ENCODE data around the gene PALM. TPM values are rescaled to one million over a fixed set of nuclear protein-coding genes. Genes with fewer than 3 reads are reported as not detected.

Gene PALM
- total RNA-seq, 1 donor from 2014 or later: 26.1 TPM

DNA sequence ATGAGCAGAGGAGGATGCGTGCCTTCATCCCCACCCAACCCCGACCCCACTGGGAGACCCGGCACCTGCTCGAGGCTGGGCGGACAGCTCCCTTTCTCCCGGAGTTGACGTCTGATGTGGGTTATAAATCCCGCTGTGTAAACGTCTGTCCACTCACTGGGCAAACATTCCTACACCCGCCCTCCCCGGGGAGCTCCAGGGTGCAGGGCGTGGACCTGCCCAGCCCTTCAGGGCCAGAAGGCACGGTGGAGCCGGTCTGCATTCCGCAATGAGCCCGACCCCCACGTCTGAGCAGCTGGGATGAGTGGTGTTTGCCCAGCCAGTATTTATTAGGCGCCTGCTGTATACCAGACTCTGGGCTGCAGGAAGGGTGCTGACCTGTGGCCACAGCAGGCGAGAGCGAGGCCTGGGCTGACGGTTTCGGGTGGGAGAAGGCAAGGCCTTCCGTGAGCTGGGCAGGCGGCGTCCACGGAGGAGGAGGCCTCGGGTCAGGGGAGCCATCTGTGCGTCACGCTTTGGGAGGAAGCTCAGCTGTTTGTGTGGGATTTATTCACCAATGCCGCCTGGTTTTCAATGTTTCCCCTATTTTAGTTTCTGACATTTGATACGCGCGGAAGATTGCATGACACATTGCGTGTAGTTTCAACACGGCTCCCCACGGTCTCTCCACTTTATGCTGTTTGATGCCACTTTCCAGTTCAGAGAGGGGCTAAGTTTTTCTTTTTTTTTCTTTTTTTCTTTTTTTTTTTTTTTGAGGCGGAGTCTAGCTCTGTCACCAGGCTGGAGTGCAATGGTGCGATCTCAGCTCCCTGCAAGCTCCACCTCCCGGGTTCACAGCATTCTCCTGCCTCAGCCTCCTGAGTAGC is 44.1 kb downstream of the PALM start:
- peak; percentile 77 for DNase-seq (ENCODE audit: low spot score)

DNA sequence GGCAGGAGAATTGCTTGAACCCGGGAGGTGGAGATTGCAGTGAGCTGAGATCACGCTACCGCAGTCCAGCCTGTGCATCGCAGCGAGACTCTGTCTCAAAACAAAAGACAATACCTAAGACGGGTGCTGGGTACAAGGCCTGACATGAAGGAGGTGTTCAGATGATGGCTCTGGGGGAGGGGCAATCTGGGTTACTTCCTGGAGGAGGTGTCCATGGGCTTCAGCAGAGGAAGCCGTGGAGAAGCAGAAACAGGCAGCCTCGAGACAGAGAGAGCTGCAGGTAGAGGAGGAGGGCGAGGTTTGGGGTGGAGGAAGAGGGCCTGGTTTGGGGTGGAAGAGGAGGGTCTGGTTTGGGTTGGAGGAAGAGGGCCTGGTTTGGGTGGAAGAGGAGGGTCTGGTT is 45.8 kb downstream of the PALM start:
- no peak for DNase-seq (ENCODE audit: low spot score)

DNA sequence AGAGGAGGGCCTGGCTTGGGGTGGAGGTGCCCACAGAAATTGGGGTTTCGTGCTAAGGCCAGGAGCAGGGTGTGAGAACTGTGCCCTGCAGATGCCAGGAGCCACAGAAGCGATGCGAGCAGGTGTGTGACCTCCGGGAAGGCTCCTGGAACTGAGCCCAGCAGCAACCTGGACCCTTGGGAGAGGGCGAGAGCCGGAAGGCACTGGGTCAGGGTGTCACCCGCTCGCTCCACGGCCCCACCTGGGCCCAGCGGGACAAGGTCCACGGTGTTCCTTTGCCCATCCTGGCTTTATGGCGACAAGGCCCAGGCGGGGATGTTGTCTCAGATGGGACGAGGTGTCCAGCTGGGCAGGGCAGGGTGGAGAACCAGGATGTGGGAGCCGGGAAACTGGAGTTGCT is 46.3 kb downstream of the PALM start:
- DNase-seq (ENCODE audit: low spot score): no peak

DNA sequence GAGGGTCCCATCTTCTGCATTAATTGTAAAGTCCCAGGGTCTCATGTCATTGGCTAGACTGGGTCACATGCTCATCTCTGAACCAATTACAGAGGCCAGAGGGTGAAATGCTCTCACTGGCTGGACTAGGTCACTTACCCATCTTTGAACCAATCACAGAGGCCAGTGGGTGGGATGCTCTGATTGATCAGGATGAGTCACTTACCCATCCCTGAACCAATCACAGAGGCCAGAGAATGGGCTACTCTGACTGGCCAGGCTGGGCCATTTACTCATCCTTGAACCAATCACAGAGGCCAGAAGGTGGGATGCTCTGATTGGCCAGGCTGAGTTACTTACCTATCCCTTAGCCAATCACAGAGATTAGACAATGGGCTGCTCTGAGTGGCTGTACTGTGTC is 47.5 kb downstream of the PALM start:
- no peak for DNase-seq (ENCODE audit: low spot score)

DNA sequence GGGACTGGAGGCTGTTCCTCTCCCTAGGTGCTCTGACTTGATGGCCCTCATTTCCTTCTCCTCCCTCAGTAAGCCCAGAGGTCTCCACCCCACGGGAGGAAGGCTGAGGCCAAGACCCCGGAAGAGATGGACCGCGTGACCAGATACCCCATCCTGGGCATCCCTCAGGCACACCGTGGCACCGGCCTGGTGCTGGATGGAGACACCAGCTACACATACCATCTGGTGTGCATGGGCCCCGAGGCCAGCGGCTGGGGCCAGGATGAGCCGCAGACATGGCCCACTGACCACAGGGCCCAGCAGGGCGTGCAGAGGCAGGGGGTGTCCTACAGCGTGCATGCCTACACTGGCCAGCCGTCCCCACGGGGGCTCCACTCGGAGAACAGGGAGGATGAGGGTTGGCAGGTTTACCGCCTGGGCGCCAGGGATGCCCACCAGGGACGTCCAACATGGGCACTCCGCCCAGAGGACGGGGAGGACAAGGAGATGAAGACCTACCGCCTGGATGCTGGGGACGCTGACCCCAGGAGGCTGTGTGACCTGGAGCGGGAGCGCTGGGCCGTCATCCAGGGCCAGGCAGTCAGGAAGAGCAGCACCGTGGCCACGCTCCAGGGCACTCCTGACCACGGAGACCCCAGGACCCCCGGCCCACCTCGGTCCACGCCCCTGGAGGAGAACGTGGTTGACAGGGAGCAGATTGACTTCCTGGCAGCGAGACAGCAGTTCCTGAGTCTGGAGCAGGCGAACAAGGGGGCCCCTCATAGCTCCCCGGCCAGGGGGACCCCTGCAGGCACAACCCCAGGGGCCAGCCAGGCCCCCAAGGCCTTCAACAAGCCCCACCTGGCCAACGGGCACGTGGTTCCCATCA is 48.3 kb downstream of the PALM start:
- no peak for DNase-seq (ENCODE audit: low spot score)

DNA sequence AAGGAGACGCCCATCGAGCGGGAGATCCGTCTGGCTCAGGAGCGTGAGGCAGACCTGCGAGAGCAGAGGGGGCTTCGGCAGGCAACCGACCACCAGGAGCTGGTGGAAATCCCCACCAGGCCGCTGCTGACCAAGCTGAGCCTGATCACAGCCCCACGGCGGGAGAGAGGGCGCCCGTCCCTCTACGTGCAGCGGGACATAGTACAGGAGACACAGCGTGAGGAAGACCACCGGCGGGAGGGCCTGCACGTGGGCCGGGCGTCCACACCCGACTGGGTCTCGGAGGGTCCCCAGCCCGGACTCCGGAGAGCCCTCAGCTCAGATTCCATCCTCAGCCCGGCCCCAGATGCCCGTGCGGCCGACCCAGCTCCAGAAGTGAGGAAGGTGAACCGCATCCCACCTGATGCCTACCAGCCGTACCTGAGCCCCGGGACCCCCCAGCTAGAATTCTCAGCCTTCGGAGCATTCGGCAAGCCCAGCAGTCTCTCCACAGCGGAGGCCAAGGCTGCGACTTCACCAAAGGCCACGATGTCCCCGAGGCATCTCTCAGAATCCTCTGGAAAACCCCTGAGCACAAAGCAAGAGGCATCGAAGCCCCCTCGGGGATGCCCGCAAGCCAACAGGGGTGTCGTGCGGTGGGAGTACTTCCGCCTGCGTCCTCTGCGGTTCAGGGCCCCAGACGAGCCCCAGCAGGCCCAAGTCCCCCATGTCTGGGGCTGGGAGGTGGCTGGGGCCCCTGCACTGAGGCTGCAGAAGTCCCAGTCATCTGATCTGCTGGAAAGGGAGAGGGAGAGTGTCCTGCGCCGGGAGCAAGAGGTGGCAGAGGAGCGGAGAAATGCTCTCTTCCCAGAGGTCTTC is 49.3 kb downstream of the PALM start:
- no peak for DNase-seq (ENCODE audit: low spot score)

DNA sequence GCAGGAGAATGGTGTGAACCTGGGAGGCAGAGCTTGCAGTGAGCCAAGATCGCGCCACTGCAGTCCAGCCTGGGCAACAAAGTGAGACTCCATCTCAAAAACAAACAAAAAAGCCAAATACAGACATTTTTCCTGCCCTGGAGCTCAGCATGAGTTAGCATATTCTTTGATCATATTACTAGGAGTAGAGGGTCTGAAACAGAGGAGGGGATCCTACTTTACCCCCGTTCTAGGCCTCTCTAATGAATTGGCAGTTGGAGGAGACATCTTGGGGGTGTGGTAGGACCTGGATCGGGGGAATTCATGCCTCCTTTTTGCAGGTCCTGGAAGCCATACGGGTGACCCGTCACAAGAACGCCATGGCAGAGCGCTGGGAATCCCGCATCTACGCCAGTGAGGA is 54.4 kb downstream of the PALM start:
- DNase-seq (ENCODE audit: low spot score): no peak

DNA sequence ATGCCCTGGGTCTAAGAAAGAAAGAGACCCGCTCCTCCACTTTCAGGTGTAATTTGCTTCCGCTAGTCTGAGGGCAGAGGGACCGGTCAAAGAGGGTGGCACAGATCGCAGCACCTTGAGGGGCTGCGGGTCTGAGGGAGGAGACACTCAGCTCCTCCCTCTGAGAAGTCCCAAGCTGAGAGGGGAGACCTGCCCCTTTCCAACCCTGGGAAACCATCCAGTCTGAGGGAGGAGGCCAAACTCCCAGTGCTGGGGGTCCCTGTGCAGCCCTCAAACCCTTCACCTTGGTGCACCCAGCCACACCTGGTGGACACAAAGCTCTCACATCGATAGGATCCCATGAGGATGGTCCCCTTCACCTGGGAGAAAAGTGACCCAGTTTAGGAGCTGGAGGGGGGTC is 55.1 kb downstream of the PALM start:
- no peak for DNase-seq (ENCODE audit: low spot score)

DNA sequence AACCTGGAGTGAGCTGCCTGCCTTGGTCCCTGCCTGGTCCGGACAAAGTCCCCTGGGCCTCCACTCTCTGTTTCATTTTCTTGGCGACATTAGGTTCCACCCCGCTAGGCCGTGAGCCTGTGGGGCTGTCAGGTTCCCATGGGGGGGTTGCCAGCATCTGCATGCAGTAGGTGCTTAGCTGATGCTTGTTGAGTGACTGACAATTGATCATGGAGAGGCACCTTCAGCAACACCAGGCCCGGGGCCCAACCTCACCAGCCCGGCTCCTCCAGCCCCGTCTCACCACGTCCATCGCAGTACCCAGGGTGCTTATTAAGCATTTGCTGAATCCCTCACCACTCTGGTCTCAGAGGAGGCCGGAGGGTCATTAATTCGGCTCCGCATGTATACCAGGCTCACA is 55.6 kb downstream of the PALM start:
- DNase-seq (ENCODE audit: low spot score): no peak

DNA sequence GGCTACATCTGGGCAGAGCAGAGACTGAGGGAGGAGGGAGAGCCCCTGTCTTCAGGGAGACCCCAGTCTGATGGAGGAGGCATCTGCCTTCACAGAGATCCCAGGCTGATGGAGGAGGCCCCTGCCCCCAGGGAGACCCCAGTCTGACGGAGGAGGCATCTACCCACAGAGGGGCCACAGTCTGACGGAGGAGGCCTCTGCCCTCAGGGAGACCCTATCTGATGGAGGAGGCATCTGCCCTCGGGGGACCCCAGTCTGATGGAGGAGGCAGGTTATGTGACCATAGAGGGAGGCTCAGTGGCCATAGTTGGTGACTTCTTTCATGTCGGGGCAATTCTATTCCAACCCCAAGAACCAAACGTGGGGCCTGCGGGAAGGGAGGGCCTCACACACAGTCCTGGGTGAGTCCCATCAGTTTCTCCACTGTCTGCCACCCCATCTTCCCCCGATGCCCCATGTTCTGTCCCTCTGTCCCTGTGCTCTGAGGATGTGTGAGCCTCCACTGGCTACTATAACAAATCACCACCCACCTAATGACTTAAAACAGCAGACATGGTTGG is 56.5 kb downstream of the PALM start:
- no peak for DNase-seq (ENCODE audit: low spot score)

DNA sequence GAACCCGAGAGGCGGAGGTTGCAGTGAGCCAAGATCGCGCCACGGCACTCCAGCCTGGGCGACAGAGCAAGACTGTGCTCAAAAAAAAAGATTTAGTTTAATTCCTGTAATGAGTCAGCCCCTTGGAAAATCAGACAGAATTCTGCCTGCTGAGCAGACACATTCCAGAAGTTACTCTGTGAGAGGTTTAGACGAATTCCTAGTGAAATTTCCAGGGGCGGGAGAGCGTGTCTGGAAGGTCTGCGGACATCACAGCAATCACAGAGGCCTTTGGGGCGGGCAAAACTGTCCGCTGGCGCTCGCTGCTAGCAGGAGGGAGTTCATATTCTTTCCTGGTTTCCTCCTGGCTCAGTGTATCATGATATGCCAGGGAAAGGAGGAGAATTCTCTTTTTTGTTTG is 59.7 kb downstream of the PALM start:
- no peak for DNase-seq (ENCODE audit: low spot score)

DNA sequence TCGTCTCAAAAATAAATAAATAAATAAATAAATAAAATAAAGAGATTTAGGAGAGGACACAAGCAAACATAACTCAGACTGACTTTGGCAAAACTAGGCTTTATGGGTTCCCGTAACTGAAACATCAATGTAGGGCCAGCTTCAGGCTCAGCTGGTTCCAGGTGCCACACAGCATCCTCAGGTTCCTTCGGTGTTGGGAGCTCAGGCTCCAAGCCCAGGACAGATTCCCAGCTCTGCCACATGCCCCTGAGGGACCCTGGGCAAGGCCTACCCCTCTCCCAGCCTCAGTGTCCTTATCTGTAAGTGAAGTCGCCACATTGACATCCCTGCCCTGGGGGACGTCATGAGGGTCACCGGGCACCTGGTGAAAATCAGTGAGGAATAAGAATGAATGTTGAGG is 60.9 kb downstream of the PALM start:
- DNase-seq (ENCODE audit: low spot score): no peak

DNA sequence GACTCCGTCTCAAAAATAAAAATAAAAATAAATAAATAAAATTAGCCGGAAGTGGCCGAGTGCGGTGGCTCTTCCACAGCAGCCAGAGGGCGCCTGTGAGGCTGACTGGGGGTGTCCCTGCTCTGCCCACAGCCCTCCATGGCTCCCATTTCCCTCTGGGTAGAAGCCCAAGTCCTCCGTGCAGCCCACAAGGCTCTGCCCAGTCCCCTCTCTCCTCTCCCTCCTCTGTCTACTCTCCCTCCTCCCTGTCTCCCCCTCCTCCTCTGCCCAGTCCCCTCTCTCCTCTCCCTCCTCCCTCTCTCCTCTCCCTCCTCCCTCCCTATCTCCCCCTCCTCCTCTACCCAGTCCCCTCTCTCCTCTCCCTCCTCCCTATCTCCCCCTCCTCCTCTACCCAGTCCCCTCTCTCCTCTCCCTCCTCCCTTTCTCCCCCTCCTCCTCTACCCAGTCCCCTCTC is 62.6 kb downstream of the PALM start:
- no peak for DNase-seq (ENCODE audit: low spot score)

DNA sequence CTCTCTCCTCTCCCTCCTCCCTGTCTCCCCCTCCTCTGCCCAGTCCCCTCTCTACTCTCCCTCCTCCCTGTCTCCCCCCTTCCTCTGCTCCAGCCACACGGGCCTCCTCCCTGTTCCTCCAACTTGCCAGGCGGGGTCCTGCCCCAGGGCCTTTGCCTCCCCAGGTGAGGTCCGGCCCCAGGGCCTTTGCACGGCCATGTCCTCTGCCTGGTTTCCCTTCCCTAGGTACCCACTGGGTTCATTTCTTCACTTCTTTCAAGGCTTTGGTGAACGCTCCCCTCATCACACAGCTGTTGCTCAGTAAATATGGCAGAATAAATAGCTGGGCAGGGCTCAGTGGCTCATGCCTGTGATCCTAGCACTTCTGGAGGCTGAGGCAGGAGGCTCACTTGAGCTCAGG is 63.3 kb downstream of the PALM start:
- no peak for DNase-seq (ENCODE audit: low spot score)

DNA sequence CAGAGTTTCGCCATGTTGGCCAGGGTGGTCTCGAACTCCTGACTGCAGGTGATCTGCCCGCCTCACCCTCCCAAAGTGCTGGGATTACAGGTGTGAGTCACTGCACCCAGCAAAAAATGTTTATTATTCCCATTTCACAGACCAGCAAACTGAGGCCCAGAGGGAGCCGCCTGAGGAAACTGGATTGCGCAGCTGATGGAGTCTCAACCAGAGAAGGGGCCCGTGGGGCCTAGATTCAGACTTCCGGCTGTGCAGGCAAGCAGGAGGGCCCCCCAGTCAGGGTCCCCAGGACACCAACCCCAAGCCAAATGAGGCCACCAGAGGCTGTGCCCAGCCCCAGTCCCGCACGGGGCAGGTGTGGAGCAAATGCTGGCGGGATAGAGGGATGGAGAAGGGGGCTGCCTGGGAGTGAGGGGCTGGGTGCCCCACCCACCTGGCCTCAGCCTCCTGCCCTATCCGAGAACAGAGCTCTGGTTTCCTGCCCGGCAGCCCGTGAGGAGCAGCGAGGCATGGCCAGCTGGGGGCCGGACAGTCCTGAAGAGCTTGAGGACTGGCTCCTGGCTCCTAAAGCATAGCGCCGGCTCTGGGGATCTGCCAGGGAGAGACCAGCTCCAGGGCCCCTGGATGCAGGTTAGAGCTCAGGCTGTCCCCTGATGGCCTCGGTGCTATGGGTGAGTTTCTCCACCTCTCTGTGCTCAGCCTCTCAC is 64.1 kb downstream of the PALM start:
- no peak for DNase-seq (ENCODE audit: low spot score)

DNA sequence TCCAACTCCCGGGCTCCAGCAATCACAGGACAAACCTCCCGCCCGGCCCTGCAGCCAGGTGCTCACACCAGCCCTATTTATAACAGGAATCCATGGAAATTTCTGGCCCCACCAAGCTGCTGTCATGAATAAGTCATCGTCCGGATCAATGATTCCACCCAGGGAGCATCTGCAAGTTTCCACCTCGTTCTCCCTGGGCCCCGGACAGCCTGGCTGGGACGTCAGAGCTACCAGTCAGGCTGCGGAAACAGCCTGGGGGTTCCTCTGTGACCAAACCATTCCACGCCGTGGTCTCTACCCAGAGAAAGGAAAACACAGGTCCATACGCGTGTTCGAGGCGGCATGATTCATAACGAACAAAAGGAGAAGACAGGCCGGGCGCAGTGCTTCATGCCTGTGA is 67.8 kb downstream of the PALM start:
- DNase-seq (ENCODE audit: low spot score): no peak

DNA sequence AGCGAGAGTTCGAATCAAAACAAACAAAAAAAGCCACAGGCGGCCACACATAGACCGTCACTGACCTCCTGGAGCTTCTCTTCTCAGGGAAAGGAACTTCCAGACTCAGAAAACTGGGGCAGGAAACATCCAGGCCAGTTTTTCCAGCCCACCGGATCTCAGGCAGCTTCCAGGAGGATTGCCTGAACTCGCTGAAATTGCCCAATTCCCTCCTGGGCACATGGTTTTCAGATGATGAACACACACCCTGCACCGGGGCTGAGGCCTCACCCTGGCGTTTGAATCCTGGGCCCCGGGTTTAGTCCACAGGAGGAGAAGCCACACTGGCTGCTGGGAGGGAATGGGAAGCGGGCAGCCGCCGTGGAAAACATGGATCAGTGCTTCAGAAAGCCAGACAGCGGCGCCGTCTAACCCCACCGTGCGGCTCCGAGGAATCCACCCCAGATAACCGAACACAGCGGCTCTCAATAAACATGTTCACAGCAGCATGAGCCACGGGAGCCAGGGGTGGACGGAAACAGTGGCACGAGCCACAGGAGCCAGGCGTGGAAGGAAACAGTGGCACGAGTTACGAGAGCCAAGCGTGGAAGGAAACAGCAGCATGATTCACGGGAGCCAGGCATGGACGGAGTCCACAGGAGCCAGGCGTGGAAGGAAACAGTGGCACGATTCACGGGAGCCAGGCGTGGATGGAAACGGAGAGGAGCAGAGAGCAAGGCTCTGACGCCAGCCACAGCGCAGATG is 70.3 kb downstream of the PALM start:
- DNase-seq (ENCODE audit: low spot score): peak; percentile 57

DNA sequence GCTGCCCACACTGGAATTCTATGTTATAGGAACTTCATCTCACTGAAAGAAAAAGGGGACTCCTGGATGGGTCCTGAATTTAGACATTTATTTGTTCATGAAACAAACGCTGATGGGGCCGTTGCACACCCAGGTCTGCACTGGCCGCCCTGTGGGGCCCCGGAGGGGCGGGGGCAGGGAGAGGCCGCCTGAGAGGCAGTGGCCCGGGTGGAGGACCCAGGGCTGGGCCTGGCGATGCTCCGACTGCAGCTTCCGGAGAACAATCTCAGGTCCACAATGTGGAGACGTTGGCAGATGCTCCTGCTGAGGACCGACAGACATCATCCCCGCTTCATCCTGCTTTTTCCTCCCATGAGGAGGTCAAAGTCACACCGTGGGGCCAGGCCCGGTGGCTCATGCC is 72.2 kb downstream of the PALM start:
- no peak for DNase-seq (ENCODE audit: low spot score)

DNA sequence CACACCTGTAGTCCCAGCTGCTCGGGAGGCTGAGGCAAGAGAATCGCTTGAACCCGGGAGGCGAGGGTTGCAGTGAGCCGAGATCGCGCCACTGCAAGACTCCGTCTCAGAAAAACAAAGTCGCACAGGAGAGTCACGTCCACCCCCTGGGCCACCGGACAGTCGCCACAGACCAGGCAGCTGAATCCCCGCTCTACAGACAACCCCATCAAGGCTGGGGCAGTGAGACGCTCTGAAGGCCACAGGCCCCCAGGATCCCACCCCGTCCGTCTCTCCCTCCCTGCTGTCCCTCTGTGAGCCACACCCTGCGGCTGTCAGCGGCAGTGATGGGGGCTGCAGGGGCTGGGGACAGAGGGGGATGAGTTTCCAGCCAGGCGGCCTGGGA is 73.1 kb downstream of the PALM start:
- DNase-seq (ENCODE audit: low spot score): no peak

DNA sequence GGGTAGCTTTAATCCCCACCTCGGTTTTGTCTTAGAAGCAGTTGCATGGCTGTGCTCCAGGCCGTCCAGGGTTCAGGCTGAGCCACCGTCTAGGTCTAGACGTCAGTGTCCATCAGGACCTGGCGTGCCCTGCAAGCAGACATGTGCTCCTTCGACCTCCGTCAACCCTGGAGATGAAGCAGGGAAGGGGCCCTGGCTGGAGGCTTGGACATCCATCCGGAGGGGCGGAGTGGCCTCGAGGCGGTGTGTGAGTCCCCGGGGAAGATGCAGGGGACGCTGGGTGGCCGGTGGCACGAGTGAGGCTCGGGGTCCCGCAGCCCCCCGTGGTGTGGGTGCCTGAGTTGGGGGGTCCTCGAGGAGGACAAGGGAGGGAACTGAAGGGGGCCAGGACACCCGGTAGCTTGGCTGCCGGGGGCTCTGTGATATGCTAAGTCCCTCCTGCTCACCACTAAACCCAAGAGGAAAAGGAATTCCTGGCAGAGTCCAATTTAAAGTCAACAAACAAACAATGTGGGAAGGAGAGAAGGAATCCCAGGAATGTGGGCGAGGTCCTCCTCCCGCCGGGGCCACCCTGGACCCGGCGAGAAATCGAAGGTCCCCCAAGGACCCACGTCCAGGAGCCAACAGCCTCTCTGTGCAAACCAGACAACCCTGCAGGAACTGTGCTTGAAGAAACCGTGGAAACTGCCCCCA is 73.6 kb downstream of the PALM start:
- peak; percentile 76 for DNase-seq (ENCODE audit: low spot score)

Data from mucosa of gallbladder (tissue), 1 donor.